T follicular helper cell (primary cell): ENCODE results near the gene DHDDS.
"Not testable (repeated sequence)": the region's sequence is repeated elsewhere in the genome, so short reads cannot be mapped to it uniquely, and the experiment has no call there.

Experiments used
- DNase-seq: peaks from one replicate; pipeline ENCODE4 v3.0.0-alpha.2; 2020; ENCODE audit warnings: low read depth

The DHDDS gene

DNA sequence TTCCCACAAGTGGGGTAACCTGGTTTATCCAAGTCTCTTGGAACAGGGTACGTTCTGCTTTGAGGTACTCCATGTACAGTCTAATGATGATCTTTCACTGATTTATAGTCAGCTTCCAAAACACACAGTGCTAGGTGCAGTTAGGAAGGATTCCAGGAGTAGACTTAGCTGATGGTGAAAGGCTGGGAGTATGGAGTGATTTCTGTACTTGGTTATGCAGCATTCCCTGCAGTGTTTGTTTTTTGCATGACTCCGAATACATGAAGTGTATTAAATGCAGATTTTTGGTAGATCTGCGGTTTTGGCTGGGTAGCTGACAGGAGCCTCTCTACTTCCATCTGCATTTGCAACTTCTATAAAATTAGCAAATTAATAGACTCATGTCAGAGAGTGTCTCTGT lies 43.9 kb downstream of the DHDDS start:
- DNase-seq: no peak

DNA sequence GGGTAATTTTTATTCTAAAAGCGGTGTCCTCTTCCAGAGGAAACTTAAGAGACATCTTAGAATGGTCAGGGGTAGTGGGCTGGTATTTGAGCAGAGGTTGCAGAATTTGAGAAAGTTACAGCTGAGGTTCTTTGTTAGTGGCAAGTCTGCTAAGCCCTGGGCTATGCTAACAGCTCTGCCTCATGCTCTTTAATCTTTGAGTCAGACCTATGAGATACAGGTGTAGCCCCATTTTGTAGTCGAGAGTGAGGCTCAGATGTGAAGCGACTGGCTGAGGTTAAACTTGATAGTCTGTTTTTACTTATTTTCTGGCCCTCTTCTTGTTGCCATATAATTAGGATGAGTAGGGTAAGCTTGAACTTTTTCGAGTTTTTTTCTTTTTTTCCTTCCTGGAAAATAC lies 44.8 kb downstream of the DHDDS start:
- no peak for DNase-seq

DNA sequence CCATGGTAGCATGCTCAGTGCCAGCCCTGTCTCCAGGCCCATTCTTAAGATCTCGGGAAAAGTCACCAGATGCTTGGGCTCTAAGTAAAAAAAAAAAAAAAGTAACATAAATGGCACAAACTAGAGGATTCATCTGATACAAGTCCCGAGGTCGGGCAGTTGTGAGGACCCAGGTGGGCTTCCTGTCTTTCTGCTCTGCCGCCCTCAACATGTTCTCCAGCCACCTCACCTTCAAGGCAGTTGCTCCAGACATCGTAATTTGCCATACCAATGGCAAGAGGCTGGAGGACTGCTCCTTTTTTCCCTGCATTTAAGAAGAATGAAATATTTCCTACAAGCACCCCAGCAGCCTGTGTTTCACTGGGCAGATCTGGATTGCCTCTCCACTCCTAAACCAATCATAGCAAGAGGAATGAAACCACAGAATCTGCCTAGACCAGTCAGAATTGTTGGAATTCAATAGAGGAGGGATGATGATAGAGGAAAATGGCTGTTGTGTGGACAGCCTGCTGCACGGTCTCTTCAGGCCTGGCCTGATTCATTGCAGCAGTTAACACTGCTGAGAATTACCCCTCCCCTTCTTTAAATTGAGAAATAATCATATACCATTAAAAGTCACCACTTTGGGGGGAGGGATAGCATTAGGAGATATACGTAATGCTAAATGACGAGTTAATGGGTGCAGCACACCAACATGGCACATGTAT lies 45.5 kb downstream of the DHDDS start:
- DNase-seq: no peak

DNA sequence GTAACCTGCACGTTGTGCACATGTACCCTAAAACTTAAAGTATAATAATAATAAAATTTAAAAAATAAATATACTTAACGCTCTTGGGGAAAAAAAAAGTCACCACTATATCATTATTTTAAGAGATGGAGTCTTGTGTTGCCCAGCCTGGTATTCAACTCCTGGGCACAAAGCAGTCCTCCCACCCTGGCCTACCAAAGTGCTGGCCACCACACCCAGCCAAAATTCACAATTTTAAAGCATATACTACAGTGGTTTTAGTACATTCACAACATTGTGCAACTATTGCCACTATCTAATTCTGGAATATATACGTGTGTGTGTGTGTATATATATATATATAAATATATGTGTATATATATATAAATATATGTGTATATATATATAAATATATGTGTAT lies 46.0 kb downstream of the DHDDS start:
- no peak for DNase-seq

DNA sequence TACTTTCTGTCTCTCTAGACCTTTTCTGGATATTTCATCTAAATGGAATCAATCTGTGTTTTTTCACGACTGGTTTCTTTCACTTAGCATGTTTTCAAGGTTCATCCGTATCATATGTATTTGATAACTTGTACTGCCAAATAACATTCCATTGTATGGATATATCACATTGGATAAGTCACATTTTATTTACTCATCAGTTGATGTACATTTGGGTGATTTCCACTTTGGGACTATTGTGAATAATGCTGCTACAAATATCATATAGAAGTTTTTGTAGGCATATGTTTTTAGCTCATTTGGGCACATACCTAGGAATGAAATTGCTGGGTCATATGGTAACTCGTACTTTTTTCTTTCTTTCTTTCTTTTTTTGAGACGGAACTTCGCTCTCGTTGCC lies 46.9 kb downstream of the DHDDS start:
- no peak for DNase-seq

DNA sequence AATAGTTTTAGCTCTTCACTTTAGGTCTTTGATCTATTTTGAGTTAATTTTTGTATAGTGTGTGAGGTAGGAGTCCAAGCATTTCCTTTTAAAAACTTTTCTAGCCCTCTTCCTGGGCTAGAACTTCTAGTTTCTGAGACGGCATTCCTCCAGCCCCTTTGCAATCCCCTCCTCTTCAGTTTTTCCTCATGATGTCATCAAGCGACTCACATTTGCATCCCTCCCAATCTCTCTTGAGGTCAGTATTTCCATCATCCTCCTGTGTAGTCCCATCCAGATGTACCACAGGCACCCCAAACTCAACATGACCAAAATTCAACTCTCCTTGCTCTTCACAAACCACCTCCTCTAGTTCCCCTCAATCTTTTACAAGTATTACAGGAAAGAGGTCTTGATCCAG lies 50.8 kb downstream of the DHDDS start:
- no peak for DNase-seq

DNA sequence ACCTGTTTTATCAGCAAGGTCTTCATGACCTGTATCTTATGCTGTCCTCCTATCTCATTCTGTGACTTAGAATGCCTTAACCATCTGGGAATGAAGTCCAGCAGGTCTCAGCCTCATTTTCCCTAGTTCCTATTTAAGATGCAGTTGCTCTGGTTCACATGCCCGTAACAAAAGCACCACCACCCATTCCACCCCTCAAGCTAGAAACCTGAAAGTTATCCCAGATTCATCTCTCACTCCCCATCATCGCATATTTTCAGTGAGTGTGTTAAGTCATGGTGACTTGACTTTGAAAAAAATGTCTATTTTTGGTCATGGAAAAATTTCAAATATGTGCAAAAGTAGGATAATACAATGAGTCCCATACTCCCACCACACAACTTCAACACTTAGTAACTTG lies 51.9 kb downstream of the DHDDS start:
- DNase-seq: no peak

DNA sequence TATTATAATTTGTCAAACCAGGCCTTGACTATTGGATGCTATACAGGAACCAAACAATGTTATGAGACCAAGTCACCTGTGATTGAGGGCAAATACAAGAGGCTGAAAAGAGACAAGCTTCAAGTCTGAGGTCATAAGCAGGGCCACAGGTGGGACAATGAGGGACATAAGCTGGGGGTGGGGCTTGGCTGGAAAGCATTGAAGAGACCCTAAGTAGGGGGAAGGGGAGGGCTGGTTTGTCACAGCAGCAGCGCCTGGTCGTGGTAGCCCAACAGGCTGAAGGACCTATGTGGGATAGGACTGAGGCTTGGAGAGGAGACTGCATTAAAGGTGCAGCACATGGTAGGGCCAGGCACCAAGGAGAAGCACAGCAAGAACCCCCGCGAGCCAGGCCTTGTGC lies 58.0 kb downstream of the DHDDS start:
- no peak for DNase-seq

DNA sequence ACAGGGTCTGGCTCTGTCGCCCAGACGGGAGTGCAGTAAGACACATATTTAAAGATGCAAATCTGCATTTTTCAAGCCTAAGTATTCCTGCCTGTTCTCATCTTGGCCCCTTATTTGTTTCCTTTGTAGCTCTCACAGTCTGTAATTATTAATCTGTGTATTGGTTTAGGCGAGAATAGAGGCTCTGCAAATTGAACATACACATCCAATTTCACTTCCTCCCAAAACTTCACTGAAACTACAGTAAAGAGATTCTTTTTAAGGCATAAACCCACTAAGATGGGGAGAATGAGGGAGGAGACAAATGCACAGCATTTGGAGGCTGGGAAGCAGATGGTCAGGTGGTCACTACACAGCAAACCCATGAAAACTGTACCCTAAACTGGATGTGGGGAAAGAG lies 61.1 kb downstream of the DHDDS start:
- DNase-seq: no peak

DNA sequence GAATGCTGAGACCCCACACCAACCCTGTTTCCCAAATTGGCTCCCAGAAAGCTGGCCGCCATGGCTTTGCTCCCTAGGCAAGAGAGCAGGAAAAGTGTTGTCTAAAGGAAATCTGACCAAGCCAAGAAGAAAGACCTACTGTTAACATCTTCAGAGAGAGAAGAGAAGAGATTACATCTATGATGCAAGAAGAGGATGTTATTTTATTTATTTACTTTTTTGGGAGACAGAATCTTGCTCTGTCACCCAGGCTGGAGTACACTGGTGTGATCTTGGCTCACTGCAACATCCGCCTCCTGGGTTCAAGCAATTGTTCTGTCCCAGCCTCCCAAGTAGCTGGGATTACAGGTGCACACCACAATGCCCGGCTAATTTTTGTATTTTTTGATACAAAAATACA lies 61.8 kb downstream of the DHDDS start:
- DNase-seq: no peak

DNA sequence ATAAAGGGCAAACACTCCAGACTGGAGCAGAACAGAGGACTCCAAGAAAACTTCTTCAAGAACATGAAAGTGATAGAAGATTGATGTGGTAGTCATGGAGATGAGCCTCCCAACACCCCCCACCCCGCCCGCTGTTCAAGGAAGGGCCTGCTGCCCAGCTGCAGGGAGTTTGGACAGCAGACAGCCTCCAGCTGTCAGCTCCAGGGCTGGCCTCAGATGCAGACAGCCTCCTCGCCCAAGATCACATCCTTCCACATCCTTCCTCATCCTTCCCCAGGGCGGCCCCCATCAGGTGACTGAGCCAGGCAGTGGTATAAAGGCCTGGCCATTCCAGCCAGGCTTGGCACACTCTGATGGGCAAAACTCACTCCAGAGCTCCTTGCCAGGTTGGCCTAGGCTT lies 64.7 kb downstream of the DHDDS start:
- no peak for DNase-seq

DNA sequence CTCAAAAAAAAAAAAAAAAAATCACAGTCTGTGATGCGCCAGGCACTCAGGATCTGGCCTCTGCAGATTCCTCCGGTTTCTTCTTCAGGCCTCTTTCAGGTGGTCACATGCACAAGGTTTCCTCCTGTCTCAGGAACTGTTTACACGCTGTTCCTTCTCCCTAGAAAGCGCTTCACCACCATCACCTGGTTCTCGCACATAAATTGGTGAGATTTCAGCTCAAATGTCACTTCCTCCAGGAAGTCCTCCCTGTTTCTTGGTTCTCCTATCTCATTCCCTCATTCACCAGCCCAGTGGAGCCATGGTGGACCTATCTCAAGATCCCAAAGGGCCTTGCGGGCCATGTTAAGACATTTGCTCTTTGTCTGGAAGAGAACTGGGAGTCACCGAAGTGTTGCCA lies 66.8 kb downstream of the DHDDS start:
- no peak for DNase-seq

DNA sequence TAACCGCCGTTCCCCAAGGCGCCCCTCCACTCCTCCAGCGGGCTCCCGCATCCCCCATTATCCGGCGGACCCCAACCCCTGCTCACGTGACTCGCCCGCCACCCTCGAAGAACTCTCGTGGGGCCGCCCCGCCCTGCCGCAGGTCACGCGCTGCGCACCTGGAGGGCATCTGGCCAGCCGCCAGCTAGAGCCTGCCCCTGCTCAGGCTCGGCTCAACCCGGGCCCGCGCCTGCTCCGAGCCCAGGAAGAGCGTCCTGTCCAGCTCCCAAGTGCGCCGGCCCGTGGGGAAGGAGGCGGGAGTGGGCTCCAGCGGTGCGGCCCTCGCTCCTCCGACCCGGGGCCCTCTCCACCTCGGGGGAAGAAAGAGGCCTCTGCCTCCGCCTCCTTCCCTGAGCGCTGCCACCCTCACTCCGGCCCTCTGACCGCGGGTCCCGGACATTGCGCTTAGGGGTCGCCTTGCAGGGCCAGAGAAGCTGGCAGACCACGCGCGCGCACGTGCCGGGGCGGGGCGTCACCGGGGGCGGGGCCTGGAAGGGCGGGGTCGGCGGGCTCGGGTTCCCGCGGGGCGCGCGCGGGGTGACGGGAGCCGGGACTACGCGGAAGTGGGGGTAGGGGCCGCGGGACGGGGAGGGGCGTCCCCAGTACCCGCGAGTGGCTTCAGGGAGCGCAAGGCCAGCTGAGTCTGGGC lies 68.5 kb downstream of the DHDDS start:
- peak; percentile 81 for DNase-seq

DNA sequence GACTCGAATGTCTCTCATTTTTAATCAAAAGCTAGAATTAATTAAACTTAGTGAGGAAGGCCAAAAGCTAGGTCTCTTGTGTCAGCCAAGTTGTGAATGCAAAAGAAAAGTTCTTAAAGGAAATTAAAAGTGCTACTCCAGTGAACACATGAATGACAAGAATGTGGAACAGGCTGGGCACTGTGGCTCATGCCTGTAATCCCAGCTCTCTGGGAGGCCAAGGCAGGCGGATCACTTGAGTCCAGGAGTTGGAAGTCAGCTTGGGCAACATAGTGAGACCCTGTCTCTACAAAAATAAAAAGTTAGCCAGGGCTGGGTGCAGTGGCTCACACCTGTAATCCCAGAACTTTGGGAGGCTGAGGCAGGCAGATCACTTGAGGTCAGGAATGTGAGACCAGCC lies 78.6 kb downstream of the DHDDS start:
- DNase-seq: not testable (repeated sequence)

DNA sequence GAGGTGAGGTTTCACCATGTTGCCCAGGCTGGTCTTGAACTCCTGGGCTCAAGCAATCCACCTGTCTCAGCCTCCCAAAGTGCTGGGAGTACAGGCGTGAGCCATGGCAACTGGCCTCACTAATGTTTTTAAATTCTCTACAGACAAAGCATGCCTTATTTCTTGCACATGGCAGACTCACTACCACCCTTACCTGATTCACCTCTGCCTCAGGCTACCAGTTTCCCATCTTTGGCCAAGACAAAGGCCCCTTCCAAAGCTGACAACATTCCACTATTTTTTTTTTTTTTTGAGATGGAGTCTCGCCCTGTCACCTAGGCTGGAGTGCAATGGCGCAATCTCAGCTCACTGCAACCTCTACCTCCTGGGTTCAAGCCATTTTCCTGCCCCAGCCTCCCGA lies 83.7 kb downstream of the DHDDS start:
- not testable (repeated sequence) for DNase-seq

DNA sequence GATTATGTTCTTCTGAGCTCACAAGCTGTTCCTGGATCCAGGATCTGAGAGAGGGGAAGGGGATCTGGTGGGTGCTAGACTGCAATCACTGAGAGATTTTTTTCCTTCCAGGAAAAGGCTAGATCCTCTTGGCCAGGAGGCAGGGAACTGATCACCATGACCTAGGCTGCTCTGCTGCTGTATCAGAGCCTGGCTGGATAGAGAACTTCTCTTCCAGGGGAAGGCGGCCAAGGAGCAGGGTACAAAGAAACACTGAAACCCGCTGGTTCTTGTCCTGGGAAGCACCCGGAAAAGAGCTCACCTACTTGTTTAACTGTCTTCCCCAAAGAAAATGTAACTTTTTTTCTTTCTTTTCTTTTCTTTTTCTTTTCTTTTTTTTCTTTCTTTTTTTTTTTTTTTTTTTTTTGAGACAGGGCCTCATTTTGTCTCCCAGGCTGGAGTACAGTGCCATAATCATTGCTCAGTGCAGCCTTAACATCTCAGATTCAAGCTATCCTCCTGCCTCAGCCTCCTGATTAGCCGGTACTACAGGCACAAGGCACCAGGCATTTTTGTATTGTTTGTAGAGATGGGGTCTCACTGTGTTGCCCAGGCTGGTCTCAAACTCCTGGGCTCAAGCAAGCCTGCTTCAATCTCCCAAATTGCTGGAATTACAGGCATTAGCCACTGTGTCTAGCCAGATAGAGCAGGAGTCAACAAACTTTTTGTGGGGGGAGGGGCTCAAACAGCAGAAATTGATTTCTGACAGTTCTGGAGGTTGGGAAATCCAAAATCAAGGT lies 85.1 kb downstream of the DHDDS start:
- DNase-seq: no peak

DNA sequence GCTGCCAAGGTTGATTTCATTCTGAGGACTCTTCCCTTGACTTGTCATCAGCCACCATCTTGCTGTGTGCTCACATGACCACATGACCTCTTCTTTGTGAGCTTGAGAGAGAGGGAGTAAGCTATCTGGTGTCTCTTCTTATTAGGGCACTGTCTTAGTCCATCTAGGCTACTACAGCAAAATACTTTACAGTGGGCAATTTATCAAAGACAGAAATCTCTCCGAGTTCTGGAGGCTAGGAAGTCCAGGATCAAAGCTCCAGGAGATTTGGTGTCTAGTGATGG lies 85.6 kb downstream of the DHDDS start:
- no peak for DNase-seq

DNA sequence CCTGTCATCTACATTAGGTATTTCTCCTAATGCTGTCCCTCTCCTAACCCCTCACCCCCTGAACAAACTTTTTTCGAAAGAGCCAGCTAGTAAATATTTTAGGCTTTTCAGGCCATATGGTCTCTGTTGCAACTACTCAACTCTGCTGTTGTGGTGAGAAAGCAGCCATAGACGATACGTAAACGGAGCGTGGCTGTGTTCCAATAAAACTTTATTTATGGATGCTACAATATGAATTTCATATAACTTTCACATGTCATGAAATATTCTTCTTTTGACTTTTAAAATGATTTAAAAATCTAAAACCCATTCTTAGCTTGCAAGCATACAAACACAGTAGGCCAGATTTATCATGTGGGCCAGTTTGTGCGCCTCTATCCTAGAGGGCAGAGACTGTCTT lies 86.2 kb downstream of the DHDDS start:
- DNase-seq: no peak

DNA sequence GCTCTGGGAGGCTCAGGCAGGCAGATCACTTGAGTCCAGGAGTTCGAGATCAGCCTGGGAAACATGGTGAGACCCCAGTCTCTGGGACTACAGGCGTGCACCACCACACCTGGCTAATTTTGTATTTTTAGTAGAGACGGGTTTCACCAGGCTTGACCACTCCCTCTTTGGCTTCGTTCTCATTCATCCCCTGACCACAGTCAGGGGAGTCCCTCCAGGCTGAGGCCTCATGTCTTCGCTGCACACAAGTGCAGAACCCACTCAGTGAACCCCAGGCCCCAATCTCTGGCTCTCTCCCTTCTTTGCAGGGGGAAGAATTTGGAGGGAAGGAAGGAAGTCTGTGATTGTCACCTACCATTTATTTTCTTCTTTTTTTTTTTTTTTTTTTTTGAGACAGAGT lies 88.2 kb downstream of the DHDDS start:
- no peak for DNase-seq
